Activated T-cell treated with anti-CD3 and anti-CD28 coated beads for 24 hours (primary cell): ENCODE measurements around the gene DYNLT1.
"Not testable (repeated sequence)": the region's sequence is repeated elsewhere in the genome, so short reads cannot be mapped to it uniquely, and the experiment has no call there.

ENCODE experiments used
- DNase-seq: peaks from one replicate; pipeline ENCODE4 v3.0.0-alpha.2; 2020; ENCODE audit warnings: low read depth

DYNLT1 gene

DNA sequence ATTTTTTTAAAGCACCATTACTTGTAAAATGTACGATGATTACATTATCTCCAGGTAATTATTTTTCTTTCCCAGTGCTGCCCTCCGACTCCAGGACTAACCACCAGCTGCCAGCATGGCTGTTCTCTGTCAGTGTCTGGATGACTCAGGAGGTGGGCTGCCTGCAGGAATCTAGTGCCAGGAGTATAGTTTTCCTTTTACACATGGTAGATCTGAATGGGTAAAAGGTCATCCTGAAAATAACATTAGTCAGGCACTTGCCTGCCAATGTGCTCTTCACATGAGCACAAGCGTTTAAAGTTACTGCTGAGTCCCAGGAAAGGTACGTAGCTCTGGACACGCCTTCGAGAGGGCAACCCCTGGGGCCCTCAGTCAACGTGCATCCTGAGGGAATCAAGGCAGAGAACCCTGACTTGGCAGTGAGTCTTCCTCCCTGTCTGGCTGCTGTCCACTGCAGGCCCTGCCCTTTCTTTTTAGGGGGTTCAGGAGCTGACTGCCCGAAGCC is 2.4 kb downstream of the DYNLT1 start:
- DNase-seq = no peak

DNA sequence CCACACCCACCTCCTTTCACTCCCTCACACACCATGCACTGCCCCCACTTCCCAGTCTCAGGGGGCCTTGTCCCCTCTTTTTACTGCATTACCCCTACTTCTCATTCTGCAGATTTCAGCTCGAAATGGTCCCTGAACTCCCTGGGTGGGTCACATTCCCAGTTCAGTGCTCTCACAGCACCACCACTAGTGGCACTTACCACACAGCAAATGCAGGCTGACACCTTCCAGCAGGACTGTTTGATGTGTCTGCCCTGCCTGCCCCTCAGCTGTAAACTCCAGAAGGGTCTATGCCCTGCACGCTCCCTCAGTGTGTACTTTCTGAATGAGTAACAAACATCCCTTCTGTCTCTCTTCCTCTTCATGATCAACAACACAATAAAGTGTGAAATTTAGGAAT is 4.0 kb downstream of the DYNLT1 start:
- DNase-seq = no peak

GRCh38 chr6:158639056-158639455 is 5.5 kb downstream of the DYNLT1 start:
- DNase-seq = no peak

GRCh38 chr6:158638324-158638854 is 6.2 kb downstream of the DYNLT1 start:
- no peak for DNase-seq

- no peak for DNase-seq
Observed at GRCh38 chr6:158636778-158637177, 7.8 kb downstream of the DYNLT1 start.

- DNase-seq = no peak
Observed at GRCh38 chr6:158635427-158636073, 9.0 kb downstream of the DYNLT1 start.

DNA sequence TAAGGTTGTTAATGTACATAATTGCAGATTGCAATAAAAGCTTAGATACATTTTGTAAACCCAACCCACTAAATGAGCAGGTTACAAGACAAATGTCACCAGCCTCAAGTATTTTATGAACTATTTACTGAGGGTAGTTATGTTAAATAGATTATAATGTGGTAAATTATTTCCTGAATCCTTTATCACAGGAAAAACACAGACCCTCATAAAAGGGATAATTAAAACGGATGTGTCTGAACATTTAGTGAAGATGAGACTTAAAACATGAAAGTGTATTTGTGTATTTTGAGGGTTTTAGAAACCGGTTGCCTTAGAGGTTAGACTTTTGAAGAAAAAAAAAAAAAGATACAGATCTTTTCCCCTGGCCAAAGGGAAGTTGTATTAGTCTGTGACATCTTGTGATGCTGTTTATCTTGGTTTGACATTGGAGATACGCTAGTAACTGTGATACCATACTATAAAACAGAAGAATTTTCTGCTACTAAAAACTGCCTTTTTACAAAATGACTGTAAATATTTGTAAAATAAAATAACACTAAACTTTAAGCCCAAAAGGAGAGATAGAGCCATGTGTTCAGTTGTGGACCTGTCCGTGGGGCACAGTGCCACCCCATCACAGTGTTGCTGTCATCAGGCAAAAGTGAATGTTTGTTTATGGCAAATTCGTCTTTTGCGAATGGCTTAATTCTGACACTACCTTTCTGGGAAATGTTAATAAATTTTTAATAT is 9.7 kb downstream of the DYNLT1 start:
- no peak for DNase-seq

GRCh38 chr6:158633127-158633526 is 11.4 kb downstream of the DYNLT1 start:
- no peak for DNase-seq

- DNase-seq = not testable (repeated sequence)
Observed at GRCh38 chr6:158632538-158633119, 11.9 kb downstream of the DYNLT1 start.

GRCh38 chr6:158631678-158632537 is 12.6 kb downstream of the DYNLT1 start:
- no peak for DNase-seq

DNA sequence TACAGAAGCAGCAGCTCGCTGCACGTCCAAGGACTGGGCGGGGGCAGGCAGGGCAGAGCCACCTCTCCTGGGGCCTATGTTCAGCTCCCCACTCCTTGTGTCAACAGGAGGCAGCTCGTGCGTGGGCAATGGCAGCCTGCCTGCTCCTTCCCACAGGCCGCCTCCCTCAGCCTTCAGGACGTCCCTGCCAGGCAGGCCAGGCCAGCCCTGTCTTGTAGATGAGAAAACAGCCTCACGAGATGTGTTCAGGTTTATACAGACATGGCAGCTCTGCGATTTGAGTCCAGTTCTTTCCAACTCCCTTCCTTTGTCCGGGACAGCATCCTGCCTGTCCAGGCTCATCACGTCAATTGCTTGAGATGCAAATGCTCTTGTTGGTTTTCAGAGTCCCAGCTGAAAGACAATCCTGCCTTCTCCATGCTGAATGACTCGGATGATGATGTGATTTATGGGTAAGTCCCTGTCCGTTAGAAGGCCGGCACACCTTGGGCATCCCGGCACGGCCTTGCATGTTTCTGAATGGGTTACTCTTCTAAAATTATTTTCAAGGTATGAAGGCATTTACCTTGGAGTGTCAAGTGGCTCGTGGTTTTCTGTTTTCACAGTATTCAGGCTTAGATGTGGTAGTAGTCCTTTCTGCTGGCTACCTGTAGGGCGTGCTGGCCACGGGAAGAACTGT is 13.5 kb downstream of the DYNLT1 start:
- DNase-seq = no peak

DNA sequence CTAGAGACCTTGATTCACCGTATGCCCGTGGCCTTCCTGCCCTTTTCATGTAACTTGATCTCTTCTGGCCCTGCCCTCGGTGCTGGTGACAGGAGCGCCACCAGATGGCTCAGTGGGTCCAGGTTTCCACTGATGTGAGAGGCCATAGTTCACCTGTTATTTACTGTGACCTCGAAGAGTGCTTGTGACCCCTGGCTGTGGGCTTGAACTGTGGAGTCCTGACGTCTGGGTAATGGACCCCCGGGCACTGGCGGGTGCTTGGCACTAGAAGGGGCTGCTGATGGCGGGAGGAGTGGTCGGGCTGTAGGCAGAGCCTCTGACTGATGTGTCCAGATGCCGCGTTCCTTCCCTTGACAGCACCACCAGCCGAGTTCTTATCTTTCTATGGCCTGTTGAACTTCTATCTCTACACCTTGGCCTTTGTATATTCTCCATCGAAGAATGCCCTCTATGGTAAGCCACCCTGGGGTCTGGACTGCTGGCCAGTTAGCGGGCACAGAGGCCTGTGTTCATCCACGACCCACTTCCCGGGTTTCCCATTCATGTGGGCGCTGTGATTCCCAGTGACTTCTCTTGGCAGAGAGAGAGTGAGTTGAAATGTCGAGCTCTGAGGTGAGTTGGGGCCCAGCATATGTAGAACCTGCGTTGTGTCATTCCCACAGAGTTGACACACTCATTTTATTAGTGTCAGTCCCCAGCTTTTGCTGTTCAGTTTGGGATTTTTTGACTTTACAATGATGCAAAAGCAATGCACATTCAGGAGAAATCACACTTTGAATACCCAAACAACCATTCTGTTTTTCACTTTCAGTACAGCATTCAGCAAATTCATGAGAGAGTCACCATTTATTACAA is 14.9 kb downstream of the DYNLT1 start:
- DNase-seq = no peak

- no peak for DNase-seq
Observed at GRCh38 chr6:158628542-158628941, 16.0 kb downstream of the DYNLT1 start.

GRCh38 chr6:158627940-158628211 is 16.7 kb downstream of the DYNLT1 start:
- no peak for DNase-seq

- DNase-seq = no peak
Observed at GRCh38 chr6:158627168-158627939, 17.2 kb downstream of the DYNLT1 start.

- no peak for DNase-seq
Observed at GRCh38 chr6:158626360-158627167, 18.0 kb downstream of the DYNLT1 start.

DNA sequence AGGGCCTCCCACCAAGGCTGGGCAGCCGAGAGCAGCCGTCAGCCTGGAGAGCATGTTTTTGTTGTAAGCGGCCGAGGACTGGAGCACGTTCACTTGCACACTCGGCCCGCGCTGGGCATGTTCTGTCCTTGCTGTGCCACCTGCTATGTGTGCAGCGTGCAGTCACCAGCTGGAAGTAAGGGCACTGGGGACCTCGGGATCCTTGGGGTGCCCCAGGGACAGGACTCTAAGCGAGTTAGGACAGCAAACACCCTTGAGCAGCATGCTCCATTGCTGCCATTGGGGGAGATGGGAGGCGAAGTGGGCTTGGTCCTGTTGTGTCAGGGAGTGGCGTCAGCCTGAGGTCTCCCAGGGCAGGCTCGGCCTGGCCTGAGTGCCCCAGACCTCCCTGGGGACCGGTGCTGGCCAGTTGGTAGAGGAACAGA is 18.6 kb downstream of the DYNLT1 start:
- DNase-seq = no peak

- no peak for DNase-seq
Observed at GRCh38 chr6:158624684-158625682, 19.6 kb downstream of the DYNLT1 start.
